Measurements from ENCODE around the gene APLN.

Gene APLN

GRCh38 chrX:129626026-129626425, 28.7 kb downstream of the APLN start:
- Histone ChIP-seq H3K36me3 (ENCODE audit: control insufficient read depth in 1 of 2, insufficient read depth in 2 of 2, low read length in 2 of 2) (no peaks in the 10 kb centered on the region), H3K4me1 (ENCODE audit: control insufficient read depth in 1 of 2, insufficient read depth in 2 of 2, low read length in 2 of 2) (no peaks in the 10 kb centered on the region), H3K9ac (ENCODE audit: low read depth in 1 of 2, low read length in 2 of 2) (no peak overlapping the region), H3K27me3 (ENCODE audit: control insufficient read depth in 1 of 2, insufficient read depth in 2 of 2, low read length in 2 of 2) (no peaks in the 10 kb centered on the region), H3K4me3 (ENCODE audit: low read depth in 1 of 2, low read length in 2 of 2) (no peak overlapping the region), H3K27ac (ENCODE audit: low read depth, low read length) (no peak overlapping the region), H3K9me3 (ENCODE audit: control insufficient read depth in 1 of 2, low read length in 2 of 2) (no peaks in the 10 kb centered on the region)

- H3K27me3 ChIP-seq (ENCODE audit: control insufficient read depth in 1 of 2, insufficient read depth in 2 of 2, low read length in 2 of 2): no peaks in the 10 kb centered on the region
- no peak overlapping the region for H3K27ac ChIP-seq (ENCODE audit: low read depth, low read length)
- H3K4me3 ChIP-seq (ENCODE audit: low read depth in 1 of 2, low read length in 2 of 2): no peak overlapping the region
- H3K36me3 ChIP-seq (ENCODE audit: control insufficient read depth in 1 of 2, insufficient read depth in 2 of 2, low read length in 2 of 2): no peaks in the 10 kb centered on the region
- peaks cover 0 to 14% of the 10 kb centered on the region in 2 donors for H3K4me1 ChIP-seq (ENCODE audit: control insufficient read depth in 1 of 2, insufficient read depth in 2 of 2, low read length in 2 of 2)
- H3K9me3 ChIP-seq (ENCODE audit: control insufficient read depth in 1 of 2, low read length in 2 of 2): no peaks in the 10 kb centered on the region
- no peak overlapping the region for H3K9ac ChIP-seq (ENCODE audit: low read depth in 1 of 2, low read length in 2 of 2)
These were observed 31.9 kb downstream of the APLN start for GRCh38 chrX:129622757-129623301.

- no peaks in the 10 kb centered on the region for H3K36me3 ChIP-seq (ENCODE audit: control insufficient read depth in 1 of 2, insufficient read depth in 2 of 2, low read length in 2 of 2)
- H3K4me1 ChIP-seq (ENCODE audit: control insufficient read depth in 1 of 2, insufficient read depth in 2 of 2, low read length in 2 of 2): peaks cover 0 to 14% of the 10 kb centered on the region in 2 donors
- H3K27me3 ChIP-seq (ENCODE audit: control insufficient read depth in 1 of 2, insufficient read depth in 2 of 2, low read length in 2 of 2): no peaks in the 10 kb centered on the region
- no peak overlapping the region for H3K27ac ChIP-seq (ENCODE audit: low read depth, low read length)
- H3K4me3 ChIP-seq (ENCODE audit: low read depth in 1 of 2, low read length in 2 of 2): no peak overlapping the region
- H3K9ac ChIP-seq (ENCODE audit: low read depth in 1 of 2, low read length in 2 of 2): peak overlapping the region in 1 of 2 donors; percentile 27
- no peaks in the 10 kb centered on the region for H3K9me3 ChIP-seq (ENCODE audit: control insufficient read depth in 1 of 2, low read length in 2 of 2)
These were observed 35.8 kb downstream of the APLN start for GRCh38 chrX:129618997-129619396.

GRCh38 chrX:129617420-129617819, 37.3 kb downstream of the APLN start:
- no peak overlapping the region for H3K9ac ChIP-seq (ENCODE audit: low read depth in 1 of 2, low read length in 2 of 2)
- no peaks in the 10 kb centered on the region for H3K9me3 ChIP-seq (ENCODE audit: control insufficient read depth in 1 of 2, low read length in 2 of 2)
- H3K4me3 ChIP-seq (ENCODE audit: low read depth in 1 of 2, low read length in 2 of 2): no peak overlapping the region

GRCh38 chrX:129614481-129615255, 40.1 kb downstream of the APLN start:
- H3K4me3 ChIP-seq (ENCODE audit: low read depth in 1 of 2, low read length in 2 of 2): no peak overlapping the region
- H3K9me3 ChIP-seq (ENCODE audit: control insufficient read depth in 1 of 2, low read length in 2 of 2): no peaks in the 10 kb centered on the region
- H3K9ac ChIP-seq (ENCODE audit: low read depth in 1 of 2, low read length in 2 of 2): no peak overlapping the region
- peaks cover 0 to 10% of the 10 kb centered on the region in 2 donors for H3K4me1 ChIP-seq (ENCODE audit: control insufficient read depth in 1 of 2, insufficient read depth in 2 of 2, low read length in 2 of 2)
- H3K27me3 ChIP-seq (ENCODE audit: control insufficient read depth in 1 of 2, insufficient read depth in 2 of 2, low read length in 2 of 2): no peaks in the 10 kb centered on the region
- no peak overlapping the region for H3K27ac ChIP-seq (ENCODE audit: low read depth, low read length)
- no peaks in the 10 kb centered on the region for H3K36me3 ChIP-seq (ENCODE audit: control insufficient read depth in 1 of 2, insufficient read depth in 2 of 2, low read length in 2 of 2)

More at GRCh38 chrX:129617420-129617819, 37.3 kb downstream of the APLN start:
- H3K27ac ChIP-seq (ENCODE audit: low read depth, low read length): no peak overlapping the region
- no peaks in the 10 kb centered on the region for H3K27me3 ChIP-seq (ENCODE audit: control insufficient read depth in 1 of 2, insufficient read depth in 2 of 2, low read length in 2 of 2)
- H3K4me1 ChIP-seq (ENCODE audit: control insufficient read depth in 1 of 2, insufficient read depth in 2 of 2, low read length in 2 of 2): peaks cover 0 to 14% of the 10 kb centered on the region in 2 donors
- H3K36me3 ChIP-seq (ENCODE audit: control insufficient read depth in 1 of 2, insufficient read depth in 2 of 2, low read length in 2 of 2): no peaks in the 10 kb centered on the region

- no peak overlapping the region for H3K4me3 ChIP-seq (ENCODE audit: low read depth in 1 of 2, low read length in 2 of 2)
- no peaks in the 10 kb centered on the region for H3K36me3 ChIP-seq (ENCODE audit: control insufficient read depth in 1 of 2, insufficient read depth in 2 of 2, low read length in 2 of 2)
- no peaks in the 10 kb centered on the region for H3K27me3 ChIP-seq (ENCODE audit: control insufficient read depth in 1 of 2, insufficient read depth in 2 of 2, low read length in 2 of 2)
- no peaks in the 10 kb centered on the region for H3K9me3 ChIP-seq (ENCODE audit: control insufficient read depth in 1 of 2, low read length in 2 of 2)
- H3K9ac ChIP-seq (ENCODE audit: low read depth in 1 of 2, low read length in 2 of 2): no peak overlapping the region
- no peak overlapping the region for H3K27ac ChIP-seq (ENCODE audit: low read depth, low read length)
- H3K4me1 ChIP-seq (ENCODE audit: control insufficient read depth in 1 of 2, insufficient read depth in 2 of 2, low read length in 2 of 2): peaks cover 3 to 5% of the 10 kb centered on the region in 2 donors
These were observed 41.2 kb downstream of the APLN start for GRCh38 chrX:129613596-129613995.

- no peaks in the 10 kb centered on the region for H3K27me3 ChIP-seq (ENCODE audit: control insufficient read depth in 1 of 2, insufficient read depth in 2 of 2, low read length in 2 of 2)
- no peaks in the 10 kb centered on the region for H3K9me3 ChIP-seq (ENCODE audit: control insufficient read depth in 1 of 2, low read length in 2 of 2)
- no peaks in the 10 kb centered on the region for H3K36me3 ChIP-seq (ENCODE audit: control insufficient read depth in 1 of 2, insufficient read depth in 2 of 2, low read length in 2 of 2)
- H3K4me1 ChIP-seq (ENCODE audit: control insufficient read depth in 1 of 2, insufficient read depth in 2 of 2, low read length in 2 of 2): peaks cover 6 to 9% of the 10 kb centered on the region in 2 donors
- no peak overlapping the region for H3K9ac ChIP-seq (ENCODE audit: low read depth in 1 of 2, low read length in 2 of 2)
- no peak overlapping the region for H3K27ac ChIP-seq (ENCODE audit: low read depth, low read length)
- H3K4me3 ChIP-seq (ENCODE audit: low read depth in 1 of 2, low read length in 2 of 2): no peak overlapping the region
These were observed 42.4 kb downstream of the APLN start for GRCh38 chrX:129612396-129612795.

GRCh38 chrX:129609395-129609794, 45.4 kb downstream of the APLN start:
- Histone ChIP-seq H3K9ac (ENCODE audit: low read depth in 1 of 2, low read length in 2 of 2) (no peak overlapping the region), H3K4me3 (ENCODE audit: low read depth in 1 of 2, low read length in 2 of 2) (no peak overlapping the region), H3K27me3 (ENCODE audit: control insufficient read depth in 1 of 2, insufficient read depth in 2 of 2, low read length in 2 of 2) (no peaks in the 10 kb centered on the region), H3K4me1 (ENCODE audit: control insufficient read depth in 1 of 2, insufficient read depth in 2 of 2, low read length in 2 of 2) (peaks cover 11 to 17% of the 10 kb centered on the region in 2 donors), H3K27ac (ENCODE audit: low read depth, low read length) (no peak overlapping the region), H3K36me3 (ENCODE audit: control insufficient read depth in 1 of 2, insufficient read depth in 2 of 2, low read length in 2 of 2) (no peaks in the 10 kb centered on the region), H3K9me3 (ENCODE audit: control insufficient read depth in 1 of 2, low read length in 2 of 2) (no peaks in the 10 kb centered on the region)

- H3K27me3 ChIP-seq (ENCODE audit: control insufficient read depth in 1 of 2, insufficient read depth in 2 of 2, low read length in 2 of 2): no peaks in the 10 kb centered on the region
- H3K9me3 ChIP-seq (ENCODE audit: control insufficient read depth in 1 of 2, low read length in 2 of 2): no peaks in the 10 kb centered on the region
- H3K36me3 ChIP-seq (ENCODE audit: control insufficient read depth in 1 of 2, insufficient read depth in 2 of 2, low read length in 2 of 2): no peaks in the 10 kb centered on the region
- no peak overlapping the region for H3K4me3 ChIP-seq (ENCODE audit: low read depth in 1 of 2, low read length in 2 of 2)
- no peak overlapping the region for H3K9ac ChIP-seq (ENCODE audit: low read depth in 1 of 2, low read length in 2 of 2)
- H3K4me1 ChIP-seq (ENCODE audit: control insufficient read depth in 1 of 2, insufficient read depth in 2 of 2, low read length in 2 of 2): peaks cover 14 to 19% of the 10 kb centered on the region in 2 donors
- H3K27ac ChIP-seq (ENCODE audit: low read depth, low read length): no peak overlapping the region
These were observed 46.3 kb downstream of the APLN start for GRCh38 chrX:129608496-129608895.

GRCh38 chrX:129606918-129607317, 47.8 kb downstream of the APLN start:
- Histone ChIP-seq H3K9ac (ENCODE audit: low read depth in 1 of 2, low read length in 2 of 2) (no peak overlapping the region), H3K27me3 (ENCODE audit: control insufficient read depth in 1 of 2, insufficient read depth in 2 of 2, low read length in 2 of 2) (no peaks in the 10 kb centered on the region), H3K9me3 (ENCODE audit: control insufficient read depth in 1 of 2, low read length in 2 of 2) (no peaks in the 10 kb centered on the region), H3K27ac (ENCODE audit: low read depth, low read length) (no peak overlapping the region), H3K36me3 (ENCODE audit: control insufficient read depth in 1 of 2, insufficient read depth in 2 of 2, low read length in 2 of 2) (no peaks in the 10 kb centered on the region), H3K4me1 (ENCODE audit: control insufficient read depth in 1 of 2, insufficient read depth in 2 of 2, low read length in 2 of 2) (peaks cover 14 to 19% of the 10 kb centered on the region in 2 donors), H3K4me3 (ENCODE audit: low read depth in 1 of 2, low read length in 2 of 2) (no peak overlapping the region)

Data from duodenal mucosa (tissue), 2 donors.